Endothelial cell of hepatic sinusoid (primary cell): ENCODE measurements around the gene CERS6.
"Not testable (repeated sequence)": the region's sequence is repeated elsewhere in the genome, so short reads cannot be mapped to it uniquely, and the experiment has no call there.

Experiments used
- in situ Hi-C: cut with HindIII; loops from 2 replicates; pipeline ENCODE4 v1.10.0; 2017; ENCODE audit warnings: low sequenced_read_pairs

CERS6 gene

DNA sequence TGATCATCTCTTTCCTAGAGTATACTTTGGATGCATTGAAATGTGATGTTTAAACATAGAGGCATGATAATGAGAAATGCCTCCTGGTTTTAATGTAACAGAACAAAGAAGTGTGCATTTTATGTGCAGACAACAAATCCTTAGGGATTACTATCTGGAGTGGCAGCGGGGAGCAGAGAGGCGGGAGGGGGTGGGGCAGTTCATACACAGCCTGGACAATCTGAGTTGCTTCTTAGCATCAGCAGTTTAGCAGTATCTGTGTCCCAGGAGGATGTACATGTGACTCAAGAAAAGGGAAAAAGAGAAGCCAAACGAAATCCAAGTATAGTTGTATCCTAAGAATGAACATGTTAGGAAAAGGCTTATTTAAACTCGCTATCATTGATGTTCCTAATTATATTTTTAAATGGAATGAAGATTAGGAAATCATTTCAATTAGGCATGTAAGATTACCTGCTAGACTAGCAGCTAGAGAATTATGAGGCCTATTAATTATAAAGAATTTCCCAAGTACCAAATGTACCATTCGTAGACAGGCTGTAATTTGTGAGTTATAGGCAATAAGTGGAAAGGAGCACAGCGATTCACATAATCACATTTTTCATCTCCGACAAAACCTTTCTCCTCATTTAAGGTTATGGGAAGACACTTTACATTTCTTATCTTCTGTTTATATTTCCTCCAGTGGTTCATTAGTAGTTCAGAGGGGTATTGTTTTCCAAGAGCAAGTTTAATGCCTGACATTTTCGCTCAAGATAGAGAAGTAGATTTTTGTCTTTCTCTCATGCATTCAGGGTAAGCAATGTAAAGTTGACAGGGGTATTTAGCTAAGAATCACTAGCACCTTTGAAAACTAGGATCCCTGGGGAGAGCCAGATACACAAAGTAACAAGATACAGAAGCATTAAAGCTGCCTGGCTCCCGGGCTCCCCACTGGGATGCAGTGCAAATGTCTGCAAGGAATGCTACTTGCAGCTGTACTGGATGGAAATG lies 205.1 kb downstream of the CERS6 start:
- in situ Hi-C loops = no loop called here

DNA sequence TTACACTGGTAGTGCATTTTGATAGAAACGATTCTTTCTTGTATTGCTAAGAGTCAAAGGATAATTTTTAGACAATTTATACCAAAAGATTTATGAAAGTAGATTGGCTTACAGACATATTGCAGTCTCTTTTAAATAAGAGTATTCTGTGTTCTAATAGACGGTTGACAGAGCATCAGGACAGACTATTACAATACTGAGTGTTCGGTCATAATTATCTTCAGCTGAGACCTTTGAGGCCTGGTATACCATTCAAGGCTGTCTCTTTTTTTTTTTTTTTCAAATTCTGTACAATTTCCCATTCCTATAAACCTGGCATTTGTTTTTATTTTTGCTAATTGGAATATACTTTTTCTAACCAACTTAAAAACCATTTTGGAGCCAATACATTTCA lies 205.8 kb downstream of the CERS6 start:
- in situ Hi-C loops = no loop called here

DNA sequence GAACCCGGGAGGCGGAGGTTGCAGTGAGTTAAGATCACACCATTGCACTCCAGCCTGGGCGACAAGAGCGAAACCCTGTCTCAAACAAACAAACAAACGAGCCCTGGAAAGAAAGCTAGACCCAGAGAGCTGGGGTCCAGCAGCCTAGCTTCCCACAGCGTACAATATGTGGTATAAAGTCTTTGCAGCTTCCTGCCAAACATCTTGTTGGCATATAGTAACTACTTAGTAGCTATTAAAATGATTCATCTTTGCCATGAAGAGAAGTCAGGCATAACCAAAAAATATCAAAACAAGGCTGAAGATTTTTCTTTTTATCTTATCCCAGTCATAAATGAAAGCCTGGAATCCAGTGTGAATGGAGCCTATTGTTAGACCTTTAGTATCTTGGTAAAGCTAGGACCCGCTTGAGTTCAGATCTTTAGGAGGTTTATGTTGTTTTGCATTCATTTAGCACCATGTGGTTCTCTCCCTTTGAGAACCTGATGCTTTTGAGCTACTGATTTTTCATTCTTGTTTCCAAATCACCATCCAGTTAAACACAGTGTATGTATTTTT lies 206.7 kb downstream of the CERS6 start:
- in situ Hi-C loops = no loop called here

DNA sequence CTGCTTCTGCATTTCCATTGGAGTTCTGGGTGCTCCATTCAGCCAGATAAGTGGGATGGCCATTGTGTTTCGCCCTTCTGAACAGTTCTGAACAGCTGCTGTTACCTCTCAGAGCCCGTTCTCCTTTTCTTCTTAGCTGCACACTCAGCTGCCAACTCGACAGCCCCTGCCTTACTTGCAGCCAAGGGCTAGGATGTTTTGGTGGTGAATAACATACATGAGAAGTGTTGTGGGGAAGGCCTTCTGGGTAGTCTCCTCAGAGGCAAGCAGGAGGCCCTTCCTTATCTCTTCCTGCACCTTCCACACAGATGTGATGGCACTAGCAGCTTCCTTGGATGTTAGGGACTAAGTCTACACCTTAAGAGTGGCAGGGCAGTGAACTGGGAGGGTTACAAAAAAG lies 207.9 kb downstream of the CERS6 start:
- in situ Hi-C loops = no loop called here

DNA sequence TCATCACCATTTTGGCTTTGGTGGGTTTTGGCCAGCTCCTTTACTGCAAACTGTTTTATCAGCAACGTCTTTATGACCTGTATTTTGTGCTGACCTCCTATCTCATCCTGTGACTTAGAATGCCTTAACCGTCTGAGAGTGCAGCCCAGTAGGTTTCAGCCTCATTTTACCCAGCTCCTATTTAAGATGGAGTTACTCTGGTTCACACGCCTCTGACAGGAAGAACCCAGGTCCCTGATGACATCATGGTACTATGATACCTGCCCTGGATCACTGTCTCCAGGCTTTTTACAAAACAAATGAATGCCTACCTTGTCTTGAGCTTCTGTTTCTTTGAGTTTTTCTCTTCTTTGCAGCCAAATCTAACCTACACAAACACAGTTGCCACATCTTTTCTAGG lies 208.6 kb downstream of the CERS6 start:
- in situ Hi-C loops = not testable (repeated sequence)

DNA sequence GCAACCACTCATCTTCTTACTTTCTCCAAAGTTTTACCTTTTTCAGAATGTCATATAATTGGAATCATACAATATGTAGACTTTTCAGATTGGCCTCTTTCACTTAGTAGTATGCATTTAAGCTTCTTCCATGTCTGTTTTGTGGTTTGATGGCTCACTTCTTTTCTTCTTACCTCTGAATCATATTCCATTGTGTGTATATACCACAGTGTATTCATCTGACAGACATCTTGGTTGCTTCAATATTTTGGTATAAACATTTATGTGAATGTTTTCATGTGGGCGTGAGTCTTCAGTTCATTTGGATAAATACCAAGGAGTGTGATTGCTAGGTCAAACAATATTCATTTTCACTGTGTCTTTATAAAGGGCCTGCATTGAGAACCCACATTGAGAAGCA lies 210.3 kb downstream of the CERS6 start:
- in situ Hi-C loops = no loop called here

DNA sequence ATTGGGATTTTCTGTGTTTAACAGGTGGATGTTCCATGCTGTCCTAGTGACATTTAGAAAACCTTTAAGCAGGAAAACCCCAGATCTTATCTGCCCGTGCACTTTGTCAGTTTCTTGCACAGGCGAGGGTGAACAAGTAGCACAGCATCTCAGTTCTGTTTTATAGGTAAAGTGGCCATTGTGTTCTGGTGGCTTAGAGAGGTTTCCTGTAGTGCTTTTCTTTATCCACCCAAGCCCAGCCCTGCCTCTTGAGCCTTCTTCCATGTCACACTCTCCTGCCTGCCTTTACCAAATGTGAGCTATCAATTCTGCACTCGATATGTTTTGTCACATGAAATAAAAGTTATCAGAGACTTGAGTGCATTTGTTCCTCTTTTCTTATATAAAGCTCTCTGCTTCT lies 211.1 kb downstream of the CERS6 start:
- in situ Hi-C loops = no loop called here

DNA sequence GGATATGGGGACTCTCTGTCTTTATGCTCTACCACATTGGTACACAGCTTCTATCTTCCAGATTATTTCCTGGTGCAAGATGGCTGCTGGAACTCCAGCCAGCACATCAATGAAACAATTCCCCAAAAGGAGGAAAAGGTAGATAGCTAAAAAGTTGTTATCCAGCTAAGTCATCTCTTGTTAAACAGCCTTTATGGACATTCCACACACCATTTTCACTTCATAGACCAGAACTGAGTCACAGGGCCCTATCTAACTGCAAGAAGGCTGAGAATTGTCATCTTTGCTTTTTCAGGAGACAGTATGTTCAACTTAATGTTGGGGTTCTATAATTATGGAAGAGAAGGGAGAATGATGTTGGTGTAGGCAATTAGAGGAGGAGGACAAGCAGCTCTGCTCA lies 213.1 kb downstream of the CERS6 start:
- in situ Hi-C loops = no loop called here

DNA sequence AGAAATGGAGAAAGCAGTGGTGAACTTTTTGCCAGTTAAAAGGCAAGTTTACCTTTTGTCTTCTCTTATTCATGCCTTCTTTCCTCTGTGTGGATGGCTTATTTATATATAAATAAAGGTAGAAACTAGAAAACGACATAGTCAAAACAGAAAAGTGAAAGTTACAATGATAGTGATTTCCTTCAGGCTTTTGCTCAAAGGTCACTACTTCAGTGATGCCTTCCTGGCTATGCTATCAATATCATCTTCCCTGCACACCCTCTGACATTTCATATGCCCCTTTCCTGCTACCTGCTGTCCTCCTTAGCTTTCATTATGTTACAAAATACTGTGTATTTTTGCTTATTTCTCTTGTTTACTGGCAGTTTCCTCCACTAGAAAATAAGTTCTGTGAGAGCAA lies 214.4 kb downstream of the CERS6 start:
- in situ Hi-C loops = loop anchor here (5.0 kb wide), 1 partner anchor 37 kb away; no protein-coding TSS in a partner anchor

DNA sequence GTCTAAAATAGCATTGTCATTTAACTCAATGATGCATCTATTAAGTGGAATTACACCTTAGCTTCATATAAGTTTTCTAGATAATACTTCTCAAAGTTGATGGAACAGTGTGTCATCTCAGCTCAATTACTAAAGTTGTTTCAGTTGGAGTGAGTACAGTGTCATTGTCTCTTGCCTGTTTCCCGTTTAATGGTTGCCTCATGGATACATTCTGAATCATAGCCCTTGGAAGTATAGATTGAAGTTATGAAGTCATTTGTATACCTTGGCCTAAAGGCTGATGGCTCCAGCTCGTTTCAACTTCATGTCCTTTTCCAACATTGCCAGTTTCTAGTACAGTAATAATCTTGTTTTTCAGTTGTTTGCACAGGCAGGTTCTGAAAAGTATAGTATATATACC lies 215.9 kb downstream of the CERS6 start:
- in situ Hi-C loops = loop anchor here (5.0 kb wide), 1 partner anchor 35 kb away; no protein-coding TSS in a partner anchor

DNA sequence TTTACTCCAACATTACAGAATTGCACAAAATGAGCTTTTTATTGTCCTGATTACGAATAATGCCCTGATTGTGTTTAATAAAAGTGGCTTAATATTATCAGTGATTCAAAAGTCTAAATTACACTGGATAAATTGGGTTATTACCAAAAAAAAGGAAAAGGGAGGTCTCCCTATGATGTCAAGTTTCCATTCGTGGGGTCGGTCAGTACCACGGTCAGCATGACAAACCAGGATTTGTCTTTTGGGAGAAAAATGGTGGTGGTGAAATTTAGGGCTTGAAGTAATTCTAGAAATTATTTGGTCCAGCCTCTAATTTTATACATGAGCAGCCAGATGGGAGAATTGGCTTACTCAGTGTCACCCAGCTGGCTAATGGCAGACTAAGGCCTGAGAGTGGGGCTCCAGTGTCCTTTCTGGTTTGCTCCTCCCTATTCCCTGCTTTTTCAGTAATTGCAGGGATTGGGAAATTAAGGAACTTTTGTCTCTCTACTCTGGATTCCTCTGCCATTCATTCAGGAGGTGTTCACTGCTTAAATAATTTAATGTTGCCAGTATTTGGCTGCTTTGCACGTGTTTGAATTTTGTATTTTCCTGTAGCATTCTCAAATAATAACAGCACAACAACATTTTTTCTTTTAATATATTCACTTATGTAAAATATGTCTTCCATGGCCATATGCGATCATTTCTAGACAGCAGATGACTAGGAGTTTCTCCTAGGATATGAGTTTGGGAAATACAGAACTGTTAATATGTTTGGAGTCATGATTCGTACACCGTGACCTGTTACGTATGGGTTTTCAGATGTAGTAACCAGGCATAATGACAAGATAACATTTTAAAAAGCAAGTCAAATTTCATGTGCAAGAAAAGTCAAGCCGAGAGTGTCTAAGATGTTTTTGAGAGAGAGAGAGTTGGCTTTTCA lies 217.5 kb downstream of the CERS6 start:
- in situ Hi-C loops = loop anchor here (5.0 kb wide), 1 partner anchor 34 kb away; no protein-coding TSS in a partner anchor

DNA sequence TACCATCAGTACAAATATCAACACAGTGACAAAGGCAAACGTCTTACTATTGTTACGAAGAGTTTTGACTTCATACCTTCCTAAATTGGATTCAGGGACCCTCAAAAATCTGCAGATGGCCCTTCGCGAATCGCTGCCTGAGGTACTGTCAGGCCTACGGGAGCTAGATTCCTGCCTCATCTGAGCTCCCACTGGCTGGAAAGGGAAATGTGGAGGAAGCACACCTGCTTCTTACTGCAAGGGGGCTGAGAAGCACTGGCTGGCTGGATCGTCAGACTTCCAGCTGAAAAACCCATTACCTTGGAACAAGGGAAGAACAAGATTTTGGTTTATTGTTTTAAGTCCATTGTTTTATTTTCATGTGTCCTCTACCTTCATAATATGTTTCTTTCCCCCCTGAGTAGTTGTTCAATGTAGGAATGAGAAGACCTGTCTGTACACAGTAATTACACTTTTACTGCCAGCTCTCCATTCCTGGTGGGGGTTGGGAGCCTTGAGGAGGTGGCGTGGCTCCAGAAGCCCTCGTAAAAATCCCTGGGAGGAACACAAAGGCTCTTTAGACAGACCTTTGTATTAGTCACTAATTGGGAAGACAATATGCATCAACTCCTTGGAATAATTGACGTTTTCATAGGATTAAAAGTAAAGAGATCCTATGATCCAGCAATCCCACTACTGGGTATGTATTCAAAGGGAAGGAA lies 222.2 kb downstream of the CERS6 start:
- in situ Hi-C loops = no loop called here

DNA sequence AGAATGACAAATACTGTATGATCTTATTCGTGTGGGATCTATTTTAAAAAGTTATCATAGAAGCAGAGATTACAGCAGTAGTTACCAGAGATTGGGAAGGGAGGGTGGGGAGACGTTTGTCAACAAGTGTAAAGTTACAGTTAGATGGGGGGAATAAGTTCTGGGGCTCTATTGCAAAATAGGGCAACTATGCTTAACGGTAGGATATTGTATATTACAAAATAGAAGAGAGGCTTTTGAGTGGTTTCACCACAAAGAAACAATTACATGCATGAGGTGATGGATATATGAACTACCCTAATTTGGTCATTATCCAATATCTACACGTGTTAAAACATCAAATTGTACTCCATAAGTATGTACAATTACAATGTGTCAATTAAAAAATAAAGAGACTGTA lies 223.0 kb downstream of the CERS6 start:
- in situ Hi-C loops = no loop called here

DNA sequence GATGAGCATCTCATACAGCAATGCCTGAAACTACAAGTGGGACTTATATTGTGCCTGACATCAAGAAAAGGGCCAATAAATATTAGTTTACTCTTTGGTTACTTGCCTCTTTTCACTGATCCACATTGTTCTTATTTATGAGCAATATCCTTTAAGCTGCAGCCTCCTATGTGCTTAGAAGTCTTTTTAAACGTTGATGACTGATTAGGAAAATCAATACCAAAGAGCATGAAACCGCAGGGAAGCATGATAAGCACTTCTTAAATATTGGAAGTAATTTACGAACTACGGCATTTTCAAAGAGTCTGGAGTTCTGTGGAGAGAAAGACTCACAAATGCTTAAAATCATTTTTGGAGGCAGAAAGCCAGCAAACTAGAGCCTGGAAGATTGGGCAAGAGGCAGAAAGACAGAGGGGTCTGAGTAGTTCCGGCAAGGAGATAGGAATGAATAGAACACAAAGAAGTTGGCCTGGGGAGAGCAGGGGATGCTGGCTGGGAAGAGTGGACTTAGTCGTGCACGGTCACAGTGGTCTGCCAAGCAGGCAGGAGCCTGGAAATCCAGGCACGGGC lies 223.8 kb downstream of the CERS6 start:
- in situ Hi-C loops = no loop called here

DNA sequence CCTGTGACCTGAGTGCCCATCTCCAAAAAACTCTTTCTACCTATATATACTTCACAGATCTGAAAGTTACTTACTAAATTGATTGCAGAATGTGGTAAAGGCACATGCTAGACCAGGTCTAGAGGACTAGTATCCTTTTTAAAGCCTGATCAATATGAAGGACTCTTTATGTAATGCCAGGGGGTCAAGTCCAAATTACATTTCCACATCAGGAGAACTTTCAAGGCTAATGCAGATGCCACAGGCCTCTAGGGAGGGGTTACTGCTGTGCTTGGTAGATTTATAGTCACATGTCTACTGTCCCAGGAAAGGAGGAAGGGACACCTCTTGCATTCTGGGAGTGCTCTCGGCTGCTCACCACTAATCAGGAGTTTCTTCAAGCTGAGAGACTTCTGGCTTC lies 227.9 kb downstream of the CERS6 start:
- in situ Hi-C loops = no loop called here

DNA sequence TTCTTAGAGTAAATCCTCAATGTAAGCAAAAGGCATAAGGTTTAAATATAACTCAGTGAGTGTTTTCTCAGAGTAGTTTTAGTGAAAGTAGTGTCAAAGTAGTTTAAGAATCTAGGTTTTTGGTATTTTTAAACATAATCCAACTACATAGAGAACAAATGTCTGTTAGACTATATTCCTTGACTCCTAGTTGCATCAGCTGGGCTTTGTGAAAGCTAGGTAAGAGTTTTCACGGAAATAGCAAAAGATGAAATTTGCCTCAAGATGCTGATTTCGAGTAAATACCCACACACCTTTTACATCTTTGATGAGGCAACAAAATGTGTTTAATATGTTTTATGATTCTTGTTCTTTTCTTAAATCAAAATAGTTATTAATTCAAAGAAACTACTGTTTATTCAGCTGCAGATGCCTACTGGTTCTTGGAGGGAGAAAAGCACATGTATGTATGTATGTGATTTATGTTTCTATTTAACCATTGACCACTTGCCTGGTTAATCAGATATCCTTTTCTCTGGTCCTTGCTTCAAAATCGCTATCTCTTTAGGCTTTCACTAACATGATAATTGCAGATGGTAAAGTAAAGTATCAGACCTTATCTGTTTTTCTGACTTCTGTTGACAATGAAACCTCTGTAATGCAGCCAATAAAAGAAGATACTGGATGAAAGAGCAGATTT lies 229.0 kb downstream of the CERS6 start:
- in situ Hi-C loops = no loop called here

DNA sequence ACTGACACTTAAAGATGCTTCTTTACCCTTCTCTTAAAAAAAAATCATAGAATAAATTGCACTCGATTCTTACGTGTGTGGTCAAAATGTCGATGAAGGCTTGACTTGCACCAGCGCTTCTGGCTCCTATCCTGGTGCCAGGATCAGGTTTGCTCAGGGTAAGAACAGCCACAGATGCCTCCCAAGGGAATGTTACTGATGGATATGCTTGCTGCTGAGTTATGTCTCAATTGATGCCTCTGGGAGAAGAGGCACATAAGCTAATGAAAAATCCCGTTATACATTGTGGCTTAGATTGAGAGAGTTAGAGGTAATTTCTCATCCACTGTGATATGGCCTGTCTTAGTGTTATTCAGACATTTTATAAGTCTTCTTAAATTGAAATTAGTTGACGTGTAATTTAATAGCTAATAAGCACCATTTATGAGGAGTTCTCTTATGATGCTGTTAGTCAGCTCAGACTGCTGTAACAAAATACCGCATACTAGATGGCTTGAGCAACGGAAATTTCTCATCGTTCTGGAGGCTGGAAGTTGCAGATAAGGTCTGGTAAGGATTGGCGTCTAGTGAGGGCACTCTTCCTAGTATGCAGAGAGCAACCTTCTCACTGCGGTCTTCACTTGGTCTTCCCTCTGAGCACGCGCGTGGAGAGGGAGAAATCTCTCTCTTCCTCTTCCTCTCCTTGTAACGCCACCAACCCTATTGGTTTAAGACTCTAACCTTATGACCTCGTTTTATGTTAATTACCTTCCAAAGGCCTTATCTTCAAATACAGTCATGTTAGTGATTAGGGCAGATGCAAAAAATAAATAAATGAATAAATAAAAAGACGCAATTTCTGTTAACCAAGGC lies 229.8 kb downstream of the CERS6 start:
- in situ Hi-C loops = no loop called here

DNA sequence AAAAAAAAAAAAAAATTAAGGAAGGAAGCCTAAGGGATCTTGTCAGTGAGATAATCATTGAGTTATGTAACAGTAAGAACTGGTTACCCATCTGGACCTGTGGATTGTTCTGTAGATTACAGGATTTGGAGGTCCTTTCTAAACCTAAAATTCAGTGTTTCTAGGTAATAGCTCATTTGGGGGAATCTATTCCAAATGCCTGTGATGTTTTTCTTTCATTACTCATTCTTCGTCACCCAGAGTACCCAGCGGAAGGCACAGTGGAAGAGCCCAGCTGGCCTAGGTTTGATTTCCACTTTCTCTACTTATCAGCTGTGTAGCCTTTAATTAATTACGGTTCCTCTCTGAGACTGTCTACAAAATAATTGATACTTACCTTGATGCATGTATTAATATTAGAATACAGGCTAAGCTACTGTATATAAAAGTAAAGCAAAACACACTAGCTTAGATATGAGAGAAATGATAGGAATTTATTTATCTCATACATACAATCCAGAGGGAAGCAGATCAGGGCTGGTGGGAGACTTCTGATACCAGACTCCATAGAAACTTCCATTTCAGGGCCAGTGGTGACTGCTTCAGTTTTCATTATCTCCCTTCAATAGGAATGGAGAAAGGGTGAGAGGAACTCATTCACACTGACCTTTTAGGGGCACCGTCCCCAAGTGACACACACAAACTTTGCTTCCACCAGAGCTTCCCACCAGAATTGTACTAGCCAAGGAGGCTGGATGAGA lies 230.6 kb downstream of the CERS6 start:
- in situ Hi-C loops = no loop called here
